ENCODE measurements around the gene COX6B2.

Gene COX6B2

GRCh38 chr19:55389386-55390317 lies 35.1 kb upstream of the COX6B2 start:
- peaks cover 42% of the 10 kb centered on the region for H3K36me3 ChIP-seq (replicated peaks)
- in situ Hi-C loops (cut with HindIII; ENCODE audit: low pct_ligation_motif_present, low sequenced_read_pairs) = loop anchor here (25.0 kb wide), 1 partner anchor 223 kb away; the partner anchor contains the start of genes ZNF524, ZNF784 and ZNF865
- DNase-seq = no peak
- H3K27ac ChIP-seq = no peak overlapping the region
- no peak for TF ChIP-seq CTCF (IDR thresholded peaks at IDR 0.05; ENCODE audit: low read depth, low read length, missing control alignments)
- no peaks in the 10 kb centered on the region for H3K27me3 ChIP-seq (replicated peaks)
- H3K4me3 ChIP-seq (ENCODE audit: low read depth, low read length) = no peak overlapping the region

DNA sequence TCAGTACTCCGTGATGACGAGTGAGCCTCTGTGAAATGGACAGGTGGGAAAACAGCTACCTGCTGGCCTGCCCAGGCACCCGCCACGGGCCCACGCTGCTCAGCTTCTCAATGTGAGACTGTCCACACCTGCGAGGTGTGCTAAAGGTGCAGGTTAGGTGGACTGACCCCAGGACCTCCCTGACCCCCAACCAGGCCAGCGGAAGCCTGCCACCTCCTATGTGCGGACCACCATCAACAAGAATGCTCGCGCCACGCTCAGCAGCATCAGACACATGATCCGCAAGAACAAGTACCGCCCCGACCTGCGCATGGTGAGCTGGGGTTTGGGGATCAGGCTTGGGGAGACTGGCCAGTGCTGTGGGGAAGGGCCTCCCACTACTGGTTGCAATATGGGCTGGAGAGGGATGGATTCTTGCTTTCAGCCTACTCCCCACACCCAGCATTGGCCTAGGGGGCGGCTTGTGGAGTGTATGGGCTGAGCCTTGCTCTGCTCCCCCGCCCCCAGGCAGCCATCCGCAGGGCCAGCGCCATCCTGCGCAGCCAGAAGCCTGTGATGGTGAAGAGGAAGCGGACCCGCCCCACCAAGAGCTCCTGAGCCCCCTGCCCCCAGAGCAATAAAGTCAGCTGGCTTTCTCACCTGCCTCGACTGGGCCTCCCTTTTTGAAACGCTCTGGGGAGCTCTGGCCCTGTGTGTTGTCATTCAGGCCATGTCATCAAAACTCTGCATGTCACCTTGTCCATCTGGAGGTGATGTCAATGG lies 33.4 kb upstream of the COX6B2 start:
- Histone ChIP-seq H3K27me3 (replicated peaks) (no peaks in the 10 kb centered on the region), H3K36me3 (replicated peaks) (peaks cover 42% of the 10 kb centered on the region), H3K27ac (no peak overlapping the region), H3K4me3 (ENCODE audit: low read depth, low read length) (peak overlapping the region; percentile 99)
- in situ Hi-C loops (cut with HindIII; ENCODE audit: low pct_ligation_motif_present, low sequenced_read_pairs) = loop anchor here (25.0 kb wide), 1 partner anchor 224 kb away; the partner anchor contains the start of genes ZNF524, ZNF784 and ZNF865
- DNase-seq = no peak
- no peak for TF ChIP-seq CTCF (IDR thresholded peaks at IDR 0.05; ENCODE audit: low read depth, low read length, missing control alignments)

DNA sequence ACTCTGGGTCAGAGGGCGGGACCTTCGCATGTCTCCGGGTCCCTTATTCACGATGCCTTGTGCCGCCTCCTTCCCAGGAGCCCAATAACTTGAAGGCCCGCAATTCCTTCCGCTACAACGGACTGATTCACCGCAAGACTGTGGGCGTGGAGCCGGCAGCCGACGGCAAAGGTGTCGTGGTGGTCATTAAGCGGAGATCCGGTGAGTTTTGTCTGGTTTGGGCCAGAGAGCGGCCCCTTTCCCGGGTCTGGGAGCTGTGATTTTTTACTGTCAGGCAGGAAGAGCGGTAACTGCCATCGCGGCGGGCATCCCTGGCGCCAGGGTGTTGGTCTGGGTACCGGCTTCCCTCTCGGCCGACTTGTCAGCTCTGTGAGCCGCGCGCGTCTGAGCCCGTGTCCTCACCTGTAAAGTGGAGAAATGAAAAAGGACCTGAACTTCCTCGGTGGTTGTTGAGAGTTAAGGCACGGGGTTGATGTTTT lies 32.0 kb upstream of the COX6B2 start:
- in situ Hi-C loops (cut with HindIII; ENCODE audit: low pct_ligation_motif_present, low sequenced_read_pairs) = loop anchor here (25.0 kb wide), 1 partner anchor 226 kb away; the partner anchor contains the start of genes ZNF524, ZNF784 and ZNF865
- Histone ChIP-seq H3K4me3 (ENCODE audit: low read depth, low read length) (peak overlapping the region; percentile 99), H3K27ac (no peak overlapping the region), H3K27me3 (replicated peaks) (no peaks in the 10 kb centered on the region), H3K36me3 (replicated peaks) (peaks cover 42% of the 10 kb centered on the region)
- no peak for TF ChIP-seq CTCF (IDR thresholded peaks at IDR 0.05; ENCODE audit: low read depth, low read length, missing control alignments)
- DNase-seq = no peak

DNA sequence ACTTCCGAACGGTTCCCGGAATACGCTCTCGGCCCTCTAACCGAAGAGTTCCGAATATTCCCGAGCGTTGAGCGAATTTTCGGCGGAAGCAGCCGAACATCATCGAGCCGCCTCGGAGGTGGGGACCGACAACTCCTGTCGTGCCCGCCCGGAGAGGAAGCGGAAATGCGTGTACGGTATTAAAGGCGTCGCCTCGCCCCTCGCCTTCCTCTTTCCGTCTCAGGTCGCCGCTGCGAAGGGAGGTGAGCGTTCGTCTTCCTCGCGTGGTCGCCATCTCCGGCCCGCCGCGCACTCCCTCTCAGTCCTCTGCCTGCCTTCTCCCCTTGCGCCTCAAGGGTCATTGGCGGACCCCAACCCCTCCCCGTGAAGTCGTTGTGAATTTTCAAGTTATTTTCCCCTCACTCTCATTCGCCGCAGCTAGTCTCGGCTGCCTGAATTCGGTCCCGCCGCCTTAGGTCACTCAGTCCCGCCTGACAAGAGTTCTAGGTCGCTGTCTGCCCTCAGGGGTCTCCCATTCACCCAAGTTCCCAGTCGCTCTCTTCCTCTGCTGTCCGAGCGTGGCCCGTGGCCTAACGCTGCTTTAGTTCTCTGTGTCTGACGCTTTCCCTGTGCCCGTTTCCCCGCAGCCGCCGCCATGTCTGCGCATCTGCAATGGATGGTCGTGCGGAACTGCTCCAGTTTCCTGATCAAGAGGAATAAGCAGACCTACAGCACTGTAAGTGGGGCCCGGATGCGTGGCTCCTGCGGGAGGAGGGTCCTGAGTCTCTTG lies 31.4 kb upstream of the COX6B2 start, which contains the start of gene RPL28:
Gene RPL28 (plus strand): TSS at position 209 of the 769 bp plus-strand sequence. CDS start 426 bp downstream, at position 635.
- peak; percentile 97 for DNase-seq
- Histone ChIP-seq H3K4me3 (ENCODE audit: low read depth, low read length) (peak within 1 kb of the TSS; percentile 99), H3K27me3 (replicated peaks) (no peaks in the 10 kb centered on the region), H3K36me3 (replicated peaks) (peaks cover 38% of the 10 kb centered on the region), H3K27ac (peak within 1 kb of the TSS; percentile 77)
- in situ Hi-C loops (cut with HindIII; ENCODE audit: low pct_ligation_motif_present, low sequenced_read_pairs) = loop anchor here (25.0 kb wide), 1 partner anchor 226 kb away; the partner anchor contains the start of genes ZNF524, ZNF784 and ZNF865
- TF ChIP-seq CTCF (IDR thresholded peaks at IDR 0.05; ENCODE audit: low read depth, low read length, missing control alignments) = no peak
